SU-DHL-6 (cell line): Measurements from ENCODE around the gene ZBTB21.

Experiments used
- EZH2phosphoT487 ChIP-seq: fragments of 200-600 bp; sonication (generic), shearing (Covaris generic); conservative IDR thresholded peaks from 2 replicates; pipeline ENCODE4 v1.6.1; 2018; ENCODE audit warnings: mild to moderate bottlenecking, antibody characterized with exemption, low read length, moderate library complexity, mixed read lengths
- TF ChIP-seq, protein P1 (sequence below): fragments of 200-600 bp; sonication (generic); IDR thresholded peaks from one replicate; pipeline ENCODE4 v1.5.1; 2017; ENCODE audit warnings: antibody characterized with exemption, mild to moderate bottlenecking, low read length, moderate library complexity; ENCODE audit not compliant: insufficient read depth, poor library complexity, severe bottlenecking

DNA sequence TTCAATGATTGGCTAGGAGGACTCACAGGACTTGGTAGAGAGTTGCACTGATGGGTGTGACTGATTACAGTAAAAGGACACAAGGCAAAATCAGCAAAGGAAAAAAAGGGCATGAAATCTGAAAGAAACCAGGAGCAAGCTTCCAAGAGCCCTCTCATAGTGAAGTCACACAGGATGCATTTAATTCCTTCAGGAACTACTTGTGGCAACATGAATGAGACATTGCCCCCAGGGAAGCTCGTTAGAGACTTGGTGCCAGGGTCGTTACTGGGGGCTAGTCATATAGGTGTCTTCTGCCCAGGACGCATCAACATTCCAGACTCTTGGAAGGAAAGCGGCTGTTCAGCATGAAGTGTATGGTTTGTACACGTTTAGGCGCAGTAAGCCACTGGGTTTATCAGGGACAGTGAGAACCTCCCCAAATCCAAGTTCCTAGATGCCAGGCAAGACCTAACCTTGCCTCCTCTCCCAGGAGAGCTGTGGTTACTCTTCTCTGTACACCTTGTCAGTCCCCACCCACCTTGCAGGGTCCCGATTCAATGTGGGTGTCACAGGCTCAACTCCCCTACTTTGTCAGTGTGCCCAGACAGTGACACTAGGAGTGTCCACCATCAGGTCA lies 30.3 kb downstream of the ZBTB21 start:
- TF ChIP-seq EZH2phosphoT487: no peak
- TF ChIP-seq, protein P1, sequence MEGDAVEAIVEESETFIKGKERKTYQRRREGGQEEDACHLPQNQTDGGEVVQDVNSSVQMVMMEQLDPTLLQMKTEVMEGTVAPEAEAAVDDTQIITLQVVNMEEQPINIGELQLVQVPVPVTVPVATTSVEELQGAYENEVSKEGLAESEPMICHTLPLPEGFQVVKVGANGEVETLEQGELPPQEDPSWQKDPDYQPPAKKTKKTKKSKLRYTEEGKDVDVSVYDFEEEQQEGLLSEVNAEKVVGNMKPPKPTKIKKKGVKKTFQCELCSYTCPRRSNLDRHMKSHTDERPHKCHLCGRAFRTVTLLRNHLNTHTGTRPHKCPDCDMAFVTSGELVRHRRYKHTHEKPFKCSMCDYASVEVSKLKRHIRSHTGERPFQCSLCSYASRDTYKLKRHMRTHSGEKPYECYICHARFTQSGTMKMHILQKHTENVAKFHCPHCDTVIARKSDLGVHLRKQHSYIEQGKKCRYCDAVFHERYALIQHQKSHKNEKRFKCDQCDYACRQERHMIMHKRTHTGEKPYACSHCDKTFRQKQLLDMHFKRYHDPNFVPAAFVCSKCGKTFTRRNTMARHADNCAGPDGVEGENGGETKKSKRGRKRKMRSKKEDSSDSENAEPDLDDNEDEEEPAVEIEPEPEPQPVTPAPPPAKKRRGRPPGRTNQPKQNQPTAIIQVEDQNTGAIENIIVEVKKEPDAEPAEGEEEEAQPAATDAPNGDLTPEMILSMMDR: no peak
